RWPE2 (cell line): ENCODE results near the gene DLG4.

ENCODE experiments used
- ATAC-seq: fragments of 200-7000 bp; cut with Tn5 transposase; 3 replicates; pipeline ENCODE4 v1.9.1; 2021; ENCODE audit warnings: low read depth
- DNase-seq: peaks from one replicate; pipeline ENCODE4 v3.0.0-alpha.2; 2020; ENCODE audit warnings: low spot score
- H3K27ac ChIP-seq: fragments of 450-650 bp; 2 replicates; pipeline ENCODE4 v1.5.1; 2017; ENCODE audit warnings: mild to moderate bottlenecking; ENCODE audit not compliant: poor library complexity, severe bottlenecking
- H3K27me3 ChIP-seq: fragments of 250-450 bp; sonication (Bioruptor Pico); 2 replicates; pipeline ENCODE4 v1.5.1; 2021; ENCODE audit warnings: mild to moderate bottlenecking, moderate library complexity; ENCODE audit not compliant: insufficient read depth, poor library complexity, severe bottlenecking
- H3K36me3 ChIP-seq: fragments of 250-450 bp; sonication (Bioruptor Pico); 2 replicates; pipeline ENCODE4 v1.5.1; 2020; ENCODE audit warnings: low read depth, mild to moderate bottlenecking, moderate library complexity
- H3K4me1 ChIP-seq: fragments of 250-450 bp; sonication (Bioruptor Pico); 2 replicates; pipeline ENCODE4 v1.5.1; 2021; ENCODE audit warnings: mild to moderate bottlenecking, moderate library complexity; ENCODE audit not compliant: insufficient read depth, poor library complexity, severe bottlenecking
- H3K4me3 ChIP-seq: fragments of 250-450 bp; sonication (Bioruptor Pico); 2 replicates; pipeline ENCODE4 v1.5.1; 2021; ENCODE audit warnings: mild to moderate bottlenecking, moderate library complexity; ENCODE audit not compliant: severe bottlenecking
- H3K9me3 ChIP-seq: fragments of 250-450 bp; sonication (Bioruptor Pico); 2 replicates; pipeline ENCODE4 v1.5.1; 2021; ENCODE audit warnings: mild to moderate bottlenecking, moderate library complexity; ENCODE audit not compliant: severe bottlenecking
- CTCF ChIP-seq: fragments of 450-650 bp; IDR thresholded peaks from one replicate; pipeline ENCODE4 v1.5.1; 2017; ENCODE audit warnings: mild to moderate bottlenecking, moderate library complexity; ENCODE audit not compliant: poor library complexity, severe bottlenecking

Gene DLG4

GRCh38 chr17:7211491-7212273 is 8.0 kb downstream of the DLG4 start:
- Histone ChIP-seq H3K4me3 (no peak overlapping the region), H3K4me1 (peaks cover 5% of the 10 kb centered on the region), H3K27ac (no peak overlapping the region), H3K36me3 (no peaks in the 10 kb centered on the region), H3K9me3 (no peaks in the 10 kb centered on the region), H3K27me3 (no peaks in the 10 kb centered on the region)
- TF ChIP-seq CTCF, result no peak
- ATAC-seq, result no peak
- no peak for DNase-seq

GRCh38 chr17:7208754-7209460 is 10.7 kb downstream of the DLG4 start:
- Histone ChIP-seq H3K9me3 (no peaks in the 10 kb centered on the region), H3K36me3 (peaks cover 4% of the 10 kb centered on the region; the same call in 1 of the 2 replicates), H3K4me1 (no peaks in the 10 kb centered on the region), H3K4me3 (no peak overlapping the region), H3K27me3 (no peaks in the 10 kb centered on the region), H3K27ac (no peak overlapping the region)
- DNase-seq (no peak), ATAC-seq (no peak)
- TF ChIP-seq CTCF, result no peak

- H3K9me3 ChIP-seq, result no peaks in the 10 kb centered on the region
- no peak for ATAC-seq
- no peak overlapping the region for H3K27ac ChIP-seq
- no peaks in the 10 kb centered on the region for H3K4me1 ChIP-seq
- no peak for DNase-seq
- H3K36me3 ChIP-seq, result peaks cover 4% of the 10 kb centered on the region; the same call in 1 of the 2 replicates
- no peak overlapping the region for H3K4me3 ChIP-seq
- H3K27me3 ChIP-seq, result no peaks in the 10 kb centered on the region
- TF ChIP-seq CTCF, result no peak
Measured at GRCh38 chr17:7208027-7208571, 11.5 kb downstream of the DLG4 start.

- Histone ChIP-seq H3K4me1 (no peaks in the 10 kb centered on the region), H3K27ac (no peak overlapping the region), H3K36me3 (peaks cover 10% of the 10 kb centered on the region), H3K9me3 (no peaks in the 10 kb centered on the region), H3K27me3 (no peaks in the 10 kb centered on the region), H3K4me3 (no peak overlapping the region)
- ATAC-seq (no peak), DNase-seq (no peak)
- TF ChIP-seq CTCF, result no peak
Measured at GRCh38 chr17:7207120-7208001, 12.3 kb downstream of the DLG4 start.
